K562 (cell line): Measurements from ENCODE around the gene CCND3. TPM values are rescaled to one million over a fixed set of nuclear protein-coding genes. Genes with fewer than 3 reads are reported as not detected.
A peak's percentile ranks its signal among the peaks of the same experiment; 100 is the strongest.

Source experiments
- ATF7 ChIP-seq: fragments of 450-650 bp; IDR thresholded peaks from 2 replicates; pipeline ENCODE4 v1.7.1; 2014; ENCODE audit warnings: mild to moderate bottlenecking, moderate library complexity
- BCOR ChIP-seq: fragments of 450-650 bp; IDR thresholded peaks from 2 replicates; pipeline ENCODE4 v1.6.1; 2016
- DPF2 ChIP-seq: fragments of 450-650 bp; IDR thresholded peaks from 2 replicates; pipeline ENCODE4 v1.6.1; 2016
- MECOM ChIP-seq: fragments of 250-450 bp; sonication (Bioruptor Pico); IDR thresholded peaks from 2 replicates; pipeline ENCODE4 v1.8.0; 2022; ENCODE audit warnings: inconsistent platforms
- MXI1 ChIP-seq: IDR thresholded peaks from 2 replicates; pipeline ENCODE4 v1.6.1; 2011; ENCODE audit warnings: low read depth, mild to moderate bottlenecking, improper control_type of control experiment, low read length
- NFRKB ChIP-seq: fragments of 450-650 bp; IDR thresholded peaks from 2 replicates; pipeline ENCODE4 v1.6.1; 2016; ENCODE audit warnings: low read depth
- NR1H2 ChIP-seq: sonication (generic); formaldehyde crosslinking; IDR thresholded peaks from 2 replicates; pipeline ENCODE4 v1.4.0; 2020; ENCODE audit warnings: mild to moderate bottlenecking, missing genetic modification reagents
- PYGO2 ChIP-seq: fragments of 450-650 bp; IDR thresholded peaks from 2 replicates; pipeline ENCODE4 v1.6.1; 2016; ENCODE audit warnings: mild to moderate bottlenecking, missing genetic modification characterization, moderate library complexity, missing compliant biosample characterization
- RBBP5 ChIP-seq: fragments of 200-600 bp; sonication (generic); IDR thresholded peaks from 2 replicates; pipeline ENCODE4 v1.6.1; 2012; ENCODE audit warnings: borderline replicate concordance, mild to moderate bottlenecking, low read length, control low read depth, inconsistent platforms; ENCODE audit not compliant: insufficient read depth, poor library complexity, severe bottlenecking
- SNRNP70 ChIP-seq: fragments of 200-400 bp; formaldehyde crosslinking; optimal IDR thresholded peaks from 2 replicates; pipeline ENCODE3; 2017; ENCODE audit warnings: low read depth, low read length
- SOX6 ChIP-seq: fragments of 450-650 bp; IDR thresholded peaks from 2 replicates; pipeline ENCODE4 v1.6.1; 2014; ENCODE audit warnings: mild to moderate bottlenecking
- SREBF1 ChIP-seq: fragments of 150-350 bp; IDR thresholded peaks from 2 replicates; pipeline ENCODE4 v1.6.1; 2014; ENCODE audit warnings: antibody characterized with exemption, low read depth, low read length, borderline replicate concordance
- STAT5A ChIP-seq: IDR thresholded peaks from 2 replicates; pipeline ENCODE4 v1.6.1; 2012; ENCODE audit warnings: low read length, inconsistent platforms, borderline replicate concordance
- TARDBP ChIP-seq: fragments of 450-650 bp; IDR thresholded peaks from 2 replicates; pipeline ENCODE4 v1.6.1; 2016
- TCF7L2 ChIP-seq: fragments of 150-350 bp; IDR thresholded peaks from 2 replicates; pipeline ENCODE4 v1.6.1; 2016; ENCODE audit warnings: low read depth, mild to moderate bottlenecking, low read length, moderate library complexity
- TFAM ChIP-seq: fragments of 250-450 bp; sonication (Bioruptor Pico); conservative IDR thresholded peaks from 2 replicates; pipeline ENCODE4 v1.5.0; 2021; ENCODE audit warnings: mild to moderate bottlenecking, moderate library complexity
- ZNF224 ChIP-seq: sonication (generic); formaldehyde crosslinking; IDR thresholded peaks from 2 replicates; pipeline ENCODE4 v1.8.0; 2022; ENCODE audit warnings: mild to moderate bottlenecking, missing genetic modification reagents
- ZNF699 ChIP-seq: fragments of 250-450 bp; sonication (Bioruptor Pico); IDR thresholded peaks from 2 replicates; pipeline ENCODE4 v1.8.0; 2021; ENCODE audit warnings: mild to moderate bottlenecking, moderate library complexity; ENCODE audit not compliant: insufficient replicate concordance
- polyA plus RNA-seq, 8 experiments: library from polyadenylated mRNA; depleted of rRNA in 4 of 8; stranded (reverse) in 5 of 8; unstranded in 3 of 8; fragments of >200 nt; fragmentation: Nextera tagmentation in 2 of 8; fragmentation: Illumina TruSeq in 1 of 8; extraction: Ambion mirVana in 2 of 8; extraction: Trizol in 1 of 8; gene quantifications; 2 replicates each; pipeline versions ENCODE4 v1.2.1 to v1.2.3, GENCODE V29; 2011 to 2014; ENCODE audit warnings: inconsistent platforms in 1 of 8, missing spikeins in 1 of 8
- total RNA-seq, 7 experiments: library from RNA; depleted of rRNA in 6 of 7; stranded (reverse); fragments of >200 nt in 6 of 7; fragmentation: Illumina TruSeq in 2 of 7; extraction: Trizol in 2 of 7; gene quantifications; 2 replicates each; pipeline versions ENCODE4 v1.2.1 to v1.2.3, GENCODE V29; 2011 to 2021; ENCODE audit warnings: low replicate concordance in 1 of 7
- TF ChIP-seq, protein P1 (sequence below): fragments of 250-450 bp; sonication (Bioruptor Pico); IDR thresholded peaks from 2 replicates; pipeline ENCODE4 v1.6.1; 2021; ENCODE audit warnings: mild to moderate bottlenecking
- TF ChIP-seq, protein P2 (sequence below): fragments of 200-800 bp; sonication (Bioruptor generic); IDR thresholded peaks from 2 replicates; pipeline ENCODE4 v1.6.1; 2017; ENCODE audit warnings: missing genetic modification characterization, missing compliant biosample characterization
- TF ChIP-seq, protein P3 (sequence below): fragments of 450-650 bp; IDR thresholded peaks from 2 replicates; pipeline ENCODE4 v1.6.1; 2016; ENCODE audit warnings: mild to moderate bottlenecking
- TF ChIP-seq, protein P4 (sequence below): sonication (generic); formaldehyde crosslinking; IDR thresholded peaks from 2 replicates; pipeline ENCODE4 v1.4.0; 2020; ENCODE audit warnings: mild to moderate bottlenecking, missing genetic modification reagents

The CCND3 gene
- total and polyA plus RNA-seq, 9 of the 15 experiments (the other 6 are each of a cell fraction or from before 2014, with no cell fraction given): 21.5 to 204 (median 97.4) TPM

DNA sequence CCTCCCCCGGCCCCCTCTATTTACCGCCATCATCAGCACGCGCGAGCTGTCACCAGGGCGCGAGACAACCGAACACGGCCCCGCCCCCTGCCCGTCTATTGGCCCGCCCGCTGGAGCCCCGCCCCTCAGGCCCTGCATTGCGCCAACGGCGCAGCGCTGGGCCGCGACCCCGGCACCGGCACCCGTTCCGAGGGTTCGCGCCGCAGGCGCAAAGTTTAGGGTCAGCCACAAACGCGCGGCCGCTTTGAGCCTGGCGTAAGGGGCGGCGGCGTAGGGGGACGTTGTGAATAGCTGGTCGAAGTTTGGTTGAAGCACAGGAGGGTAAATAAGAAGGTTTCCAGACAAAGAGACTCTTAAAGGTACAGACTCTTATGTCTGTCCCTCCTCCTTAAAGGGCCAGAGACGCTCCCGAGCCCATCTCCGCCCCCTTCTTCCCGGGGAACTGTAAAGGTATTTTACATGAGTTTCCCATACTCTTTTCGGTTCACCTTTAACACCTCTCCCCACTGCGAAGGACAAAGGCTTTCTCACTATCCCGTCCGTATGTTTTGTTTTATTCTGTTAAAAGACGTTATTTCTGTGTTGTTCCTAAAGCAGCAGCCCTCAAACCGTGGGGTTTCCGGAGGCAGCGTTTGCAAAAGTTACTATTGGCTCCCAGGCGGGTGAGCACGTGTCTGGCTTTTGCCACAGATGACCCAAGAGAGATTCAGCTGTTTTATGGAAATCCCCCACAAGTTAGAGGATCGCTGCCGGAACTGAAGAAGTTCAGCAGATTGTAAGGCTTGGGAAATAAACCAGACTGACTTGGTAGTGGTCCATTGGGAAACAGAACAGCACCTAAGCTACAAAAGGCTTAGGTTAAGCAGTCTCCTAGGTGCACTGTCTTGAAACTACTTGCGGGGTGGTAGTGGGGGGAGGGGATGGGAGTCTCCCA lies 46.0 kb downstream of the CCND3 start, which contains the start of gene USP49 (continued):
- TF ChIP-seq SNRNP70 (no peak), ATF7 (peak; percentile 71), NFRKB (0 out of 2 replicates have a peak, but pooled peaks have one; percentile 53), MXI1 (peak; percentile 44; the same call in 1 of the 2 replicates), MECOM (0 out of 2 replicates have a peak, but pooled peaks have one; percentile 34), SREBF1 (no peak), TFAM (CRISPR knock-in tag) (no peak), BCOR (peak; percentile 15; the same call in 1 of the 2 replicates), ZNF224 (CRISPR knock-in tag) (no peak), PYGO2 (tag) (no peak), STAT5A (no peak), ZNF699 (no peak), SOX6 (no peak; the same call in 1 of the 2 replicates), NR1H2 (CRISPR knock-in tag) (no peak), TCF7L2 (no peak), RBBP5 (peak; percentile 70), DPF2 (peak; percentile 74), TARDBP (0 out of 2 replicates have a peak, but pooled peaks have one; percentile 33)
- TF ChIP-seq, protein P1, sequence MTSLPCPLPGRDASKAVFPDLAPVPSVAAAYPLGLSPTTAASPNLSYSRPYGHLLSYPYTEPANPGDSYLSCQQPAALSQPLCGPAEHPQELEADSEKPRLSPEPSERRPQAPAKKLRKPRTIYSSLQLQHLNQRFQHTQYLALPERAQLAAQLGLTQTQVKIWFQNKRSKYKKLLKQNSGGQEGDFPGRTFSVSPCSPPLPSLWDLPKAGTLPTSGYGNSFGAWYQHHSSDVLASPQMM (CRISPR knock-in tag): no peak
- TF ChIP-seq, protein P2, sequence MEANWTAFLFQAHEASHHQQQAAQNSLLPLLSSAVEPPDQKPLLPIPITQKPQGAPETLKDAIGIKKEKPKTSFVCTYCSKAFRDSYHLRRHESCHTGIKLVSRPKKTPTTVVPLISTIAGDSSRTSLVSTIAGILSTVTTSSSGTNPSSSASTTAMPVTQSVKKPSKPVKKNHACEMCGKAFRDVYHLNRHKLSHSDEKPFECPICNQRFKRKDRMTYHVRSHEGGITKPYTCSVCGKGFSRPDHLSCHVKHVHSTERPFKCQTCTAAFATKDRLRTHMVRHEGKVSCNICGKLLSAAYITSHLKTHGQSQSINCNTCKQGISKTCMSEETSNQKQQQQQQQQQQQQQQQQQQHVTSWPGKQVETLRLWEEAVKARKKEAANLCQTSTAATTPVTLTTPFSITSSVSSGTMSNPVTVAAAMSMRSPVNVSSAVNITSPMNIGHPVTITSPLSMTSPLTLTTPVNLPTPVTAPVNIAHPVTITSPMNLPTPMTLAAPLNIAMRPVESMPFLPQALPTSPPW (CRISPR knock-in tag): peak; percentile 89
- TF ChIP-seq, protein P3, sequence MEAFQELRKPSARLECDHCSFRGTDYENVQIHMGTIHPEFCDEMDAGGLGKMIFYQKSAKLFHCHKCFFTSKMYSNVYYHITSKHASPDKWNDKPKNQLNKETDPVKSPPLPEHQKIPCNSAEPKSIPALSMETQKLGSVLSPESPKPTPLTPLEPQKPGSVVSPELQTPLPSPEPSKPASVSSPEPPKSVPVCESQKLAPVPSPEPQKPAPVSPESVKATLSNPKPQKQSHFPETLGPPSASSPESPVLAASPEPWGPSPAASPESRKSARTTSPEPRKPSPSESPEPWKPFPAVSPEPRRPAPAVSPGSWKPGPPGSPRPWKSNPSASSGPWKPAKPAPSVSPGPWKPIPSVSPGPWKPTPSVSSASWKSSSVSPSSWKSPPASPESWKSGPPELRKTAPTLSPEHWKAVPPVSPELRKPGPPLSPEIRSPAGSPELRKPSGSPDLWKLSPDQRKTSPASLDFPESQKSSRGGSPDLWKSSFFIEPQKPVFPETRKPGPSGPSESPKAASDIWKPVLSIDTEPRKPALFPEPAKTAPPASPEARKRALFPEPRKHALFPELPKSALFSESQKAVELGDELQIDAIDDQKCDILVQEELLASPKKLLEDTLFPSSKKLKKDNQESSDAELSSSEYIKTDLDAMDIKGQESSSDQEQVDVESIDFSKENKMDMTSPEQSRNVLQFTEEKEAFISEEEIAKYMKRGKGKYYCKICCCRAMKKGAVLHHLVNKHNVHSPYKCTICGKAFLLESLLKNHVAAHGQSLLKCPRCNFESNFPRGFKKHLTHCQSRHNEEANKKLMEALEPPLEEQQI: no peak
- TF ChIP-seq, protein P4, sequence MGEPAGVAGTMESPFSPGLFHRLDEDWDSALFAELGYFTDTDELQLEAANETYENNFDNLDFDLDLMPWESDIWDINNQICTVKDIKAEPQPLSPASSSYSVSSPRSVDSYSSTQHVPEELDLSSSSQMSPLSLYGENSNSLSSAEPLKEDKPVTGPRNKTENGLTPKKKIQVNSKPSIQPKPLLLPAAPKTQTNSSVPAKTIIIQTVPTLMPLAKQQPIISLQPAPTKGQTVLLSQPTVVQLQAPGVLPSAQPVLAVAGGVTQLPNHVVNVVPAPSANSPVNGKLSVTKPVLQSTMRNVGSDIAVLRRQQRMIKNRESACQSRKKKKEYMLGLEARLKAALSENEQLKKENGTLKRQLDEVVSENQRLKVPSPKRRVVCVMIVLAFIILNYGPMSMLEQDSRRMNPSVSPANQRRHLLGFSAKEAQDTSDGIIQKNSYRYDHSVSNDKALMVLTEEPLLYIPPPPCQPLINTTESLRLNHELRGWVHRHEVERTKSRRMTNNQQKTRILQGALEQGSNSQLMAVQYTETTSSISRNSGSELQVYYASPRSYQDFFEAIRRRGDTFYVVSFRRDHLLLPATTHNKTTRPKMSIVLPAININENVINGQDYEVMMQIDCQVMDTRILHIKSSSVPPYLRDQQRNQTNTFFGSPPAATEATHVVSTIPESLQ (CRISPR knock-in tag): no peak
